Endothelial cell (in vitro differentiated cells): ENCODE results near the gene IRX3. TPM values are rescaled to one million over a fixed set of nuclear protein-coding genes. Genes with fewer than 3 reads are reported as not detected.

Source experiments
- DNase-seq: peaks from one replicate; pipeline ENCODE4 v3.0.0; 2021; ENCODE audit warnings: low spot score
- H3K27ac Mint-ChIP-seq: one replicate; pipeline ENCODE4 v1.8.0; 2021; ENCODE audit warnings: mixed read lengths, inconsistent platforms; ENCODE audit not compliant: unreplicated experiment
- H3K27me3 Mint-ChIP-seq: one replicate; pipeline ENCODE4 v1.8.0; 2021; ENCODE audit warnings: mild to moderate bottlenecking, moderate library complexity, mixed read lengths, inconsistent platforms; ENCODE audit not compliant: unreplicated experiment
- H3K36me3 Mint-ChIP-seq: one replicate; pipeline ENCODE4 v1.8.0; 2021; ENCODE audit warnings: mild to moderate bottlenecking, low read depth, mixed read lengths, inconsistent platforms; ENCODE audit not compliant: unreplicated experiment
- H3K4me1 Mint-ChIP-seq: one replicate; pipeline ENCODE4 v1.8.0; 2021; ENCODE audit warnings: mild to moderate bottlenecking, mixed read lengths, inconsistent platforms; ENCODE audit not compliant: unreplicated experiment
- H3K4me3 Mint-ChIP-seq: one replicate; pipeline ENCODE4 v1.8.0; 2021; ENCODE audit warnings: mild to moderate bottlenecking, mixed read lengths, inconsistent platforms; ENCODE audit not compliant: unreplicated experiment
- H3K9me3 Mint-ChIP-seq: one replicate; pipeline ENCODE4 v1.8.0; 2021; ENCODE audit warnings: mixed read lengths, inconsistent platforms; ENCODE audit not compliant: unreplicated experiment
- CTCF ChIP-seq: fragments of 200-600 bp; sonication (generic); IDR thresholded peaks from one replicate; pipeline ENCODE4 v1.5.0; 2021; ENCODE audit warnings: antibody characterized with exemption; ENCODE audit not compliant: unreplicated experiment
- total RNA-seq: library from RNA; stranded (reverse); fragmentation: NEBNext Ultra II Directional; extraction: Animal tissue kit (Norgen Biotek cat#: 25700); gene quantifications from one replicate; pipeline ENCODE4 v1.2.1, GENCODE V29; 2021; ENCODE audit not compliant: unreplicated experiment

Gene IRX3
- total RNA-seq, 1 donor from 2014 or later: 30.5 TPM

GRCh38 chr16:54326266-54326662 is 39.7 kb upstream of the IRX3 start:
- no peaks in the 10 kb centered on the region for H3K9me3 Mint-ChIP-seq
- H3K27ac Mint-ChIP-seq: no peak overlapping the region
- no peak overlapping the region for H3K4me3 Mint-ChIP-seq
- no peak for TF ChIP-seq CTCF
- no peak for DNase-seq
- peaks cover 2% of the 10 kb centered on the region for H3K27me3 Mint-ChIP-seq
- H3K36me3 Mint-ChIP-seq: no peaks in the 10 kb centered on the region
- H3K4me1 Mint-ChIP-seq: no peaks in the 10 kb centered on the region

GRCh38 chr16:54325616-54326265 is 39.2 kb upstream of the IRX3 start:
- no peaks in the 10 kb centered on the region for H3K9me3 Mint-ChIP-seq
- no peak for TF ChIP-seq CTCF
- H3K4me1 Mint-ChIP-seq: no peaks in the 10 kb centered on the region
- H3K27ac Mint-ChIP-seq: no peak overlapping the region
- no peaks in the 10 kb centered on the region for H3K36me3 Mint-ChIP-seq
- no peak for DNase-seq
- H3K27me3 Mint-ChIP-seq: peaks cover 2% of the 10 kb centered on the region
- no peak overlapping the region for H3K4me3 Mint-ChIP-seq

- Mint-ChIP-seq H3K36me3 (no peaks in the 10 kb centered on the region), H3K9me3 (no peaks in the 10 kb centered on the region), H3K4me3 (no peak overlapping the region), H3K4me1 (no peaks in the 10 kb centered on the region), H3K27me3 (peaks cover 2% of the 10 kb centered on the region), H3K27ac (no peak overlapping the region)
- DNase-seq: no peak
- no peak for TF ChIP-seq CTCF
Measured at GRCh38 chr16:54324716-54325115, 38.1 kb upstream of the IRX3 start.

- Mint-ChIP-seq H3K4me3 (no peak overlapping the region), H3K4me1 (no peaks in the 10 kb centered on the region), H3K27me3 (peaks cover 4% of the 10 kb centered on the region), H3K9me3 (no peaks in the 10 kb centered on the region), H3K36me3 (no peaks in the 10 kb centered on the region), H3K27ac (no peak overlapping the region)
- TF ChIP-seq CTCF: no peak
- no peak for DNase-seq
Measured at GRCh38 chr16:54320697-54321340, 34.2 kb upstream of the IRX3 start.

- no peaks in the 10 kb centered on the region for H3K36me3 Mint-ChIP-seq
- peaks cover 6% of the 10 kb centered on the region for H3K27me3 Mint-ChIP-seq
- no peaks in the 10 kb centered on the region for H3K9me3 Mint-ChIP-seq
- H3K4me1 Mint-ChIP-seq: no peaks in the 10 kb centered on the region
- DNase-seq: no peak
- no peak for TF ChIP-seq CTCF
- no peak overlapping the region for H3K27ac Mint-ChIP-seq
- H3K4me3 Mint-ChIP-seq: no peak overlapping the region
Measured at GRCh38 chr16:54318941-54319340, 32.4 kb upstream of the IRX3 start.
